Measurements from ENCODE around the gene CCDC7. TPM values are rescaled to one million over a fixed set of nuclear protein-coding genes. Genes with fewer than 3 reads are reported as not detected.

CCDC7 gene
- total and polyA plus RNA-seq, 8 donors: 5.4 to 20.5 (median 8.5) TPM

GRCh38 chr10:32516567-32517495 lies 70.9 kb downstream of the CCDC7 start:
- H3K9me3 ChIP-seq: peaks cover 0 to 20% of the 10 kb centered on the region in 2 donors
- no peak for ATAC-seq
- H3K27ac ChIP-seq: no peak overlapping the region
- DNase-seq: no peak
- TF ChIP-seq CTCF (IDR thresholded peaks at IDR 0.05): no peak
- peaks cover 0 to under 1% of the 10 kb centered on the region in 2 donors for H3K36me3 ChIP-seq
- intact Hi-C loops (cut with DNase I): no loop called here
- no peaks in the 10 kb centered on the region for H3K4me1 ChIP-seq
- H3K4me3 ChIP-seq: no peak overlapping the region
- no peaks in the 10 kb centered on the region for H3K27me3 ChIP-seq

DNA sequence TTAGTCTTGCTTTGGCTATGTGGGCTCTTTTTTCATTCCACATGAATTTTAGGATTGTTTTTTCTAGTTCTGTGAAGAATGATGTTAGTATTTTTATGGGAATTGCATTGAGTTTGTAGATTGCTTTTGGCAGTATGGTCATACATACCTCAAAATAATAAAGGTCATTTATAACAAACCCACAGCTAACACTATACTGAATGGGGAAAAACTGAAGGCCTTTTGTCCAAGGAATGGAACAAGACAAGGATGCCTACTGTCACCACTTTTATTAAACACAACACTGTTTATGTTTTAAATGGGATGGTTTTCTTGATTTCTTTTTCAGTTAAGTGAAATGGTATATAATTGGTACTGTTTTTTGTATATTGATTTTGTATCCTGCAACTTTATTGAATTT lies 84.3 kb downstream of the CCDC7 start:
- no peak for ATAC-seq
- H3K27ac ChIP-seq: no peak overlapping the region
- no peak for TF ChIP-seq CTCF (IDR thresholded peaks at IDR 0.05)
- no peak overlapping the region for H3K4me3 ChIP-seq
- no peaks in the 10 kb centered on the region for H3K27me3 ChIP-seq
- peaks cover 0 to 7% of the 10 kb centered on the region in 2 donors for H3K36me3 ChIP-seq
- DNase-seq: no peak
- no peaks in the 10 kb centered on the region for H3K4me1 ChIP-seq
- intact Hi-C loops (cut with DNase I): no loop called here
- H3K9me3 ChIP-seq: peaks cover 0 to 15% of the 10 kb centered on the region in 2 donors

DNA sequence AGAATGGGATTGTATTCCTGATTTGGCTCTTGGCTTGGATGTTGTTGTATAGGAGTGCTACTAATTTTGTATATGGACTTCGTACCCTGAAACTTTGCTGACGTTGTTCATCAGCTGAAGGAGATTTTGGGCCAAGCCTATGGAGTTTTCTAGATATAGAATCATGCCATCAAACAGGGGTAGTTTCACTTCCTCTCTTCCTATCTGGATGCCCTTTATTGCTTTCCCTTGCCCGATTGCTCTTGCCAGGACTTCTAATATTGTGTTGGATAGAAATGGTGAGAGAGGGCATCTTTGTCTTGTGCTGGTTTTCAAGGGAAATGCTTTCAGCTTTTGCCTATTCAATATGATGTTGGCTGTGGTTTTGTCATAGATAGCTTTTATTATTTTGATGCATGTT lies 92.3 kb downstream of the CCDC7 start:
- Histone ChIP-seq H3K27ac (no peak overlapping the region), H3K4me3 (no peak overlapping the region), H3K27me3 (no peaks in the 10 kb centered on the region), H3K9me3 (peaks cover 0 to 18% of the 10 kb centered on the region in 2 donors), H3K4me1 (no peaks in the 10 kb centered on the region), H3K36me3 (no peaks in the 10 kb centered on the region)
- TF ChIP-seq CTCF (IDR thresholded peaks at IDR 0.05): no peak
- intact Hi-C loops (cut with DNase I): no loop called here
- no peak for DNase-seq
- no peak for ATAC-seq

DNA sequence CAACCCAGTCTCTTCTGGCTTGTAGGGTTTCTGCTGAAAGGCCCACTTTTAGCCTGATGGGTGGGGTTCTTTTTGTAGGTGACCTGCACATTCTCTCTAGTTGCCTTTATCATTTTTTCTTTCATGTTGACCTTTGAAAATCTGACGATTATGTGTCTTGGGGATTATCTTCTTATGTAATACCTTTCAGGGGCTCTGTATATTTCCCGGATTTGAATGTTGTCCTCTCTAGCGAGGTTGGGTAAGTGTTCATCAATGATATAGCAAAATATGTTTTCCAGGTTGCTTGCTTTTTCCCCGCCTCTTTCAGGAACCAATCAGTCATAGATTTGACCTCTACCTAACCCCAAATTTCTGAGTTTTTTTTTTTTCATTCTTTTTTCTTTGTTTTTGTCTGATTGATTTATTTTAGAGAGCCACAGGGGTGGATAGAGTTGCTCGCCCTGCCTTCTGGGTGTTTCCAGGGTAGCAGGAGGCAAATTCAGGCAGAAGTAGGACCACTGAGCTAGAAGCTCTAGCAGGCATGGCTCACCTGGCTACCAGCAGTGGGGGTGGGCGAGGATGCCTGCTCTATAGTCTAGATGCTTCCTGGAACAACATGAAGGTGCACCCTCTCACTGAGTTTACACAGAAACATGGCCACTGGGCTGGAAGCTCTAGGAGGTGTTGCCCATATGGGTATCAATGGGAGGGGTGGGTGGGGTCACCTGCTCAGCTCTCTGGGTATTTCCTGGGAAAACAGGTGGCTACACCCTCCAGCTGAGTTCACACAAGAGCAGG lies 94.9 kb downstream of the CCDC7 start:
- intact Hi-C loops (cut with DNase I): no loop called here
- Histone ChIP-seq H3K4me3 (no peak overlapping the region), H3K27ac (no peak overlapping the region), H3K36me3 (no peaks in the 10 kb centered on the region), H3K27me3 (no peaks in the 10 kb centered on the region), H3K4me1 (no peaks in the 10 kb centered on the region), H3K9me3 (peaks cover 0 to 2% of the 10 kb centered on the region in 2 donors)
- no peak for TF ChIP-seq CTCF (IDR thresholded peaks at IDR 0.05)
- ATAC-seq: no peak
- peak in 1 of 4 donors; percentile 18 for DNase-seq

DNA sequence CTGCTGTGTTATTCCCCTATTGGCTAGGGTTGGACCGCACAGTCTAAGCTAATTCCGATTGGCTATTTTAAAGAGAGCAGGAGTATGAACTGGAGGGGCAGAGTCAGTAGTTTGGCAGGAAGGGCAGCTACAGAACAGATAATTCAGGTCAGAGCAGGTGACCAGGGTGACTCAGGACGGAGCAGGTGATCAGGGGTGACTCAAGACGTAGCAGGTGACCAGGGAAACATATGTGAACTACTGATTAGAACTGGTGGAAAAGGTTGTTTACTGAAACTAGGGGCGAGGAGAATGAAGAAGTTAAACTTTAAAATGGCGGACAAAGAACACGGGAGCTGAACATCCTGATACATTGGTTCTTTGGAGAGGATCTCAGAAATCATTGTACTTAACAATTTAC lies 102.3 kb downstream of the CCDC7 start:
- TF ChIP-seq CTCF (IDR thresholded peaks at IDR 0.05): no peak
- Histone ChIP-seq H3K4me3 (no peak overlapping the region), H3K36me3 (no peaks in the 10 kb centered on the region), H3K27me3 (no peaks in the 10 kb centered on the region), H3K27ac (no peak overlapping the region), H3K4me1 (no peaks in the 10 kb centered on the region), H3K9me3 (peaks cover 0 to 6% of the 10 kb centered on the region in 2 donors)
- ATAC-seq: no peak
- no peak for DNase-seq
- intact Hi-C loops (cut with DNase I): no loop called here

All from left lung (tissue), 10 donors.